Glutamatergic neuron (in vitro differentiated cells): ENCODE measurements around the gene OR5AN1. TPM values are rescaled to one million over a fixed set of nuclear protein-coding genes. Genes with fewer than 3 reads are reported as not detected.
"Not testable (repeated sequence)": the region's sequence is repeated elsewhere in the genome, so short reads cannot be mapped to it uniquely, and the experiment has no call there.

Source experiments
- DNase-seq: peaks from one replicate; pipeline ENCODE4 v3.0.0; 2022
- H3K27ac Mint-ChIP-seq: one replicate; pipeline ENCODE4 v1.8.0; 2020; ENCODE audit warnings: mild to moderate bottlenecking, mixed read lengths, inconsistent platforms; ENCODE audit not compliant: unreplicated experiment
- H3K27me3 Mint-ChIP-seq: one replicate; pipeline ENCODE4 v1.8.0; 2020; ENCODE audit warnings: mild to moderate bottlenecking, moderate library complexity, mixed read lengths, inconsistent platforms; ENCODE audit not compliant: unreplicated experiment
- H3K36me3 Mint-ChIP-seq: one replicate; pipeline ENCODE4 v1.8.0; 2020; ENCODE audit warnings: mild to moderate bottlenecking, mixed read lengths, inconsistent platforms; ENCODE audit not compliant: unreplicated experiment
- H3K4me1 Mint-ChIP-seq: one replicate; pipeline ENCODE4 v1.8.0; 2020; ENCODE audit warnings: mild to moderate bottlenecking, low read depth, mixed read lengths, inconsistent platforms; ENCODE audit not compliant: unreplicated experiment
- H3K4me3 Mint-ChIP-seq: one replicate; pipeline ENCODE4 v1.8.0; 2020; ENCODE audit warnings: mild to moderate bottlenecking, mixed read lengths, inconsistent platforms; ENCODE audit not compliant: unreplicated experiment
- H3K9me3 Mint-ChIP-seq: one replicate; pipeline ENCODE4 v1.8.0; 2020; ENCODE audit warnings: mild to moderate bottlenecking, moderate library complexity, mixed read lengths, inconsistent platforms; ENCODE audit not compliant: unreplicated experiment
- CTCF ChIP-seq: fragments of 200-600 bp; sonication (generic); IDR thresholded peaks from one replicate; pipeline ENCODE4 v1.5.0; 2021; ENCODE audit not compliant: partially characterized antibody, unreplicated experiment
- long read RNA-seq: library from polyadenylated mRNA; unstranded; transcript quantifications from one replicate; pipeline ENCODE4 v2.0.0, GENCODE V29; 2020; ENCODE audit not compliant: unreplicated experiment
- total RNA-seq: library from RNA; stranded (reverse); fragmentation: NEBNext Ultra II Directional; extraction: Animal tissue kit (Norgen Biotek cat#: 25700); gene quantifications from one replicate; pipeline ENCODE4 v1.2.1, GENCODE V29; 2021; ENCODE audit not compliant: unreplicated experiment

OR5AN1 gene
- total RNA-seq = not detected
- long read RNA-seq = 0 reads

GRCh38 chr11:59358595-59358994, at the start of gene OR5AN1:
OR5AN1 (plus strand) TSS chr11:59358895; CDS start chr11:59364459, 5,564 bp downstream.
- no peak within 1 kb of the TSS for H3K4me3 Mint-ChIP-seq
- no peaks in the 10 kb centered on the region for H3K36me3 Mint-ChIP-seq
- peaks cover 2% of the 10 kb centered on the region for H3K27me3 Mint-ChIP-seq
- DNase-seq = no peak
- no peak within 1 kb of the TSS for H3K27ac Mint-ChIP-seq
- H3K4me1 Mint-ChIP-seq = no peaks in the 10 kb centered on the region
- no peak for TF ChIP-seq CTCF
- H3K9me3 Mint-ChIP-seq = no peaks in the 10 kb centered on the region

- peaks cover 2% of the 10 kb centered on the region for H3K27me3 Mint-ChIP-seq
- H3K36me3 Mint-ChIP-seq = no peaks in the 10 kb centered on the region
- H3K4me3 Mint-ChIP-seq = no peak overlapping the region
- no peak overlapping the region for H3K27ac Mint-ChIP-seq
- no peak for DNase-seq
- H3K4me1 Mint-ChIP-seq = no peaks in the 10 kb centered on the region
- no peaks in the 10 kb centered on the region for H3K9me3 Mint-ChIP-seq
- TF ChIP-seq CTCF = no peak
These were observed 23.7 kb upstream of the OR5AN1 start for GRCh38 chr11:59335001-59335400.

- no peak for TF ChIP-seq CTCF
- H3K27ac Mint-ChIP-seq = no peak overlapping the region
- peaks cover 2% of the 10 kb centered on the region for H3K27me3 Mint-ChIP-seq
- no peaks in the 10 kb centered on the region for H3K4me1 Mint-ChIP-seq
- H3K4me3 Mint-ChIP-seq = no peak overlapping the region
- H3K9me3 Mint-ChIP-seq = no peaks in the 10 kb centered on the region
- no peak for DNase-seq
- no peaks in the 10 kb centered on the region for H3K36me3 Mint-ChIP-seq
These were observed 22.5 kb upstream of the OR5AN1 start for GRCh38 chr11:59336176-59336575.

- no peak overlapping the region for H3K4me3 Mint-ChIP-seq
- peaks cover 2% of the 10 kb centered on the region for H3K27me3 Mint-ChIP-seq
- no peaks in the 10 kb centered on the region for H3K4me1 Mint-ChIP-seq
- H3K36me3 Mint-ChIP-seq = no peaks in the 10 kb centered on the region
- no peak for DNase-seq
- H3K27ac Mint-ChIP-seq = no peak overlapping the region
- no peaks in the 10 kb centered on the region for H3K9me3 Mint-ChIP-seq
- no peak for TF ChIP-seq CTCF
These were observed 21.8 kb upstream of the OR5AN1 start for GRCh38 chr11:59336931-59337330.

GRCh38 chr11:59349657-59350056, 9.0 kb upstream of the OR5AN1 start:
- not testable (repeated sequence) for H3K9me3 Mint-ChIP-seq, H3K27ac Mint-ChIP-seq, H3K36me3 Mint-ChIP-seq, H3K27me3 Mint-ChIP-seq, H3K4me1 Mint-ChIP-seq, H3K4me3 Mint-ChIP-seq, DNase-seq

GRCh38 chr11:59355226-59355625, 3.5 kb upstream of the OR5AN1 start:
- H3K4me1 Mint-ChIP-seq = no peaks in the 10 kb centered on the region

More at GRCh38 chr11:59355226-59355625, 3.5 kb upstream of the OR5AN1 start:
- no peak for DNase-seq
- no peak overlapping the region for H3K27ac Mint-ChIP-seq
- no peak for TF ChIP-seq CTCF
- H3K36me3 Mint-ChIP-seq = peaks cover 6% of the 10 kb centered on the region
- no peak overlapping the region for H3K4me3 Mint-ChIP-seq
- H3K9me3 Mint-ChIP-seq = peaks cover 5% of the 10 kb centered on the region
- peaks cover 2% of the 10 kb centered on the region for H3K27me3 Mint-ChIP-seq
